Upper lobe of left lung (tissue), 6 donors: ENCODE data around the gene SIRPB2. TPM values are rescaled to one million over a fixed set of nuclear protein-coding genes. Genes with fewer than 3 reads are reported as not detected.

Experiments
- ATAC-seq, 2 donors: fragments of 200-7000 bp; cut with Tn5 transposase; one replicate each; pipeline ENCODE4 v1.9.1; 2022; ENCODE audit warnings: mild to moderate bottlenecking in 2 of 2, moderate library complexity in 2 of 2; ENCODE audit not compliant: low FRiP score in 2 of 2
- DNase-seq, 2 donors: peaks; one replicate each; pipeline ENCODE4 v3.0.0-alpha.2; 2019 to 2020
- H3K27ac ChIP-seq, 4 donors: fragments of 200-600 bp; sonication (generic); one replicate each; pipeline ENCODE4 v1.5.1; 2016 to 2019
- H3K27me3 ChIP-seq, 4 donors: fragments of 200-600 bp; sonication (generic); one replicate each; pipeline ENCODE4 v1.5.1; 2017 to 2019
- H3K36me3 ChIP-seq, 4 donors: fragments of 200-600 bp; sonication (generic); one replicate each; pipeline ENCODE4 v1.5.1; 2016 to 2019
- H3K4me1 ChIP-seq, 4 donors: fragments of 200-600 bp; sonication (generic); one replicate each; pipeline ENCODE4 v1.5.1; 2018 to 2019
- H3K4me3 ChIP-seq, 4 donors: fragments of 200-600 bp; sonication (generic); one replicate each; pipeline ENCODE4 v1.5.1; 2017 to 2019; ENCODE audit warnings: mild to moderate bottlenecking in 2 of 4, moderate library complexity in 1 of 4
- H3K9me3 ChIP-seq, 4 donors: fragments of 200-600 bp; sonication (generic); one replicate each; pipeline ENCODE4 v1.5.1; 2018 to 2019
- EP300 ChIP-seq, 4 donors: sonication (generic); formaldehyde crosslinking; IDR thresholded peaks; one replicate each; pipeline ENCODE4 v1.5.1; 2017; ENCODE audit warnings: antibody characterized with exemption in 4 of 4, control low read depth in 2 of 4
- POLR2A ChIP-seq, 4 donors: fragments of 450-650 bp; IDR thresholded peaks; one replicate each; pipeline ENCODE4 v1.5.1; 2016 to 2017; ENCODE audit warnings: antibody characterized with exemption in 4 of 4, mild to moderate bottlenecking in 2 of 4
- POLR2AphosphoS5 ChIP-seq, 2 donors: sonication (generic); formaldehyde crosslinking; IDR thresholded peaks; one replicate each; pipeline ENCODE4 v1.5.1; 2017; ENCODE audit warnings: antibody characterized with exemption in 2 of 2
- WGBS, 2 donors: methylation state at CpG; one replicate each; pipeline ENCODE4 v1.1.5; 2017 to 2018; 5-methylcytosine and 5-hydroxymethylcytosine counted together
- total RNA-seq, 6 donors: library from RNA; depleted of rRNA in 4 of 6; stranded (reverse); fragments of >200 nt in 4 of 6; gene quantifications; one replicate each; pipeline versions ENCODE4 v1.1.0 to v1.2.1, GENCODE V29; 2016 to 2021
- TF ChIP-seq, protein P1 (sequence below), 6 experiments: fragments of 450-650 bp in 4 of 6; fragments of 200-600 bp in 2 of 6; sonication (generic) in 2 of 6; IDR thresholded peaks; one replicate each; pipeline ENCODE4 v1.5.1; 2016 to 2019; ENCODE audit warnings: antibody characterized with exemption in 6 of 6
- donor health status: DM: no; HTN: no; CAD: no; lungs with moderate emphysema.
- donor health status: DM: no; HTN: yes; CAD: no; lungs with severe emphysema.

Gene SIRPB2
- total RNA-seq, 6 donors from 2014 or later: 12.1 to 59.7 (median 23.8) TPM

DNA sequence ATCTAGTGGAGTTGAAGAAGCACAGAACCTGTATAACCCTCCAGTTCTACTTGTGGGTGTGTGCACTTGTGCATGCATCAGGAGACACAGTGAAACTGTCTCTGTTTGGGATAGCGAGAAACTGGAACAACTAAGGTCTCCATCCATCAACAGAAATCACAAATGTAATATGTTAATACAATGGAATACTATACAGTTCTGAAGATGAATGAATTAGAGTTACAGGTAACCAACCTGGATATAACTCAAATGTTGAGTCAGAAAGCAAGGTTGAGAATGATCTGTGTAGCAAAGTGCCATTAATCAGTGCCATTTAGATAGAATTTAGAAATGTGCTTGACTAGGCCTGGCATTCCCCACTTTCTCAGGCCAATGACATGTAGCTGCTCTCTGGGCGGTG lies 20.0 kb downstream of the SIRPB2 start:
- H3K9me3 ChIP-seq: peaks cover 0 to 4% (median 0%) of the 10 kb centered on the region in 4 donors
- no peak overlapping the region for H3K4me3 ChIP-seq
- no peak for TF ChIP-seq EP300 (IDR thresholded peaks at IDR 0.05)
- TF ChIP-seq, protein P1, sequence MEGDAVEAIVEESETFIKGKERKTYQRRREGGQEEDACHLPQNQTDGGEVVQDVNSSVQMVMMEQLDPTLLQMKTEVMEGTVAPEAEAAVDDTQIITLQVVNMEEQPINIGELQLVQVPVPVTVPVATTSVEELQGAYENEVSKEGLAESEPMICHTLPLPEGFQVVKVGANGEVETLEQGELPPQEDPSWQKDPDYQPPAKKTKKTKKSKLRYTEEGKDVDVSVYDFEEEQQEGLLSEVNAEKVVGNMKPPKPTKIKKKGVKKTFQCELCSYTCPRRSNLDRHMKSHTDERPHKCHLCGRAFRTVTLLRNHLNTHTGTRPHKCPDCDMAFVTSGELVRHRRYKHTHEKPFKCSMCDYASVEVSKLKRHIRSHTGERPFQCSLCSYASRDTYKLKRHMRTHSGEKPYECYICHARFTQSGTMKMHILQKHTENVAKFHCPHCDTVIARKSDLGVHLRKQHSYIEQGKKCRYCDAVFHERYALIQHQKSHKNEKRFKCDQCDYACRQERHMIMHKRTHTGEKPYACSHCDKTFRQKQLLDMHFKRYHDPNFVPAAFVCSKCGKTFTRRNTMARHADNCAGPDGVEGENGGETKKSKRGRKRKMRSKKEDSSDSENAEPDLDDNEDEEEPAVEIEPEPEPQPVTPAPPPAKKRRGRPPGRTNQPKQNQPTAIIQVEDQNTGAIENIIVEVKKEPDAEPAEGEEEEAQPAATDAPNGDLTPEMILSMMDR (IDR thresholded peaks at IDR 0.05): no peak
- no peak for TF ChIP-seq POLR2A (IDR thresholded peaks at IDR 0.05)
- TF ChIP-seq POLR2AphosphoS5 (IDR thresholded peaks at IDR 0.05): no peak
- no peak overlapping the region for H3K27ac ChIP-seq
- WGBS, 2 donors: 95% methylated on average over 2 of the region's 2 CpGs
- no peaks in the 10 kb centered on the region for H3K36me3 ChIP-seq
- DNase-seq (no peak), ATAC-seq (no peak)
- H3K4me1 ChIP-seq: peaks cover 16 to 29% (median 19%) of the 10 kb centered on the region in 4 donors
- H3K27me3 ChIP-seq: no peaks in the 10 kb centered on the region

GRCh38 chr20:1469925-1470571 lies 21.2 kb downstream of the SIRPB2 start:
- peaks cover 0 to 4% (median 0%) of the 10 kb centered on the region in 4 donors for H3K9me3 ChIP-seq
- DNase-seq: peak; percentile 13 to 91
- H3K4me3 ChIP-seq: no peak overlapping the region
- H3K27ac ChIP-seq: peak overlapping the region in 2 of 4 donors; percentile 11 to 13
- no peaks in the 10 kb centered on the region for H3K27me3 ChIP-seq
- peaks cover 25 to 40% (median 30%) of the 10 kb centered on the region in 4 donors for H3K4me1 ChIP-seq
- peak; percentile 59 to 69 for ATAC-seq
- TF ChIP-seq POLR2AphosphoS5 (IDR thresholded peaks at IDR 0.05) (peak in 1 of 2 donors; percentile 11), EP300 (IDR thresholded peaks at IDR 0.05) (peak in 1 of 4 donors; percentile 0), POLR2A (IDR thresholded peaks at IDR 0.05) (peak in 1 of 4 donors; percentile 19)
- TF ChIP-seq, protein P1 (IDR thresholded peaks at IDR 0.05): peak; percentile 30 to 71 (median 54)
- H3K36me3 ChIP-seq: no peaks in the 10 kb centered on the region
- 36 to 60% methylated on average over 7 to 11 of the region's 11 CpGs for WGBS, 2 donors

GRCh38 chr20:1469306-1469905 lies 21.8 kb downstream of the SIRPB2 start:
- peak overlapping the region in 1 of 4 donors; percentile 12 for H3K27ac ChIP-seq
- no peaks in the 10 kb centered on the region for H3K27me3 ChIP-seq
- H3K4me3 ChIP-seq: no peak overlapping the region
- H3K9me3 ChIP-seq: peaks cover 0 to 4% (median 0%) of the 10 kb centered on the region in 4 donors
- DNase-seq: no peak
- peaks cover 31 to 44% (median 37%) of the 10 kb centered on the region in 4 donors for H3K4me1 ChIP-seq
- peaks cover 0 to 3% (median 0%) of the 10 kb centered on the region in 4 donors for H3K36me3 ChIP-seq
- ATAC-seq: no peak
- WGBS, 2 donors: 71 to 76% methylated on average over 9 of the region's 9 CpGs
- TF ChIP-seq POLR2AphosphoS5 (IDR thresholded peaks at IDR 0.05): no peak
- TF ChIP-seq EP300 (IDR thresholded peaks at IDR 0.05): no peak
- no peak for TF ChIP-seq POLR2A (IDR thresholded peaks at IDR 0.05)
- TF ChIP-seq, protein P1 (IDR thresholded peaks at IDR 0.05): no peak

GRCh38 chr20:1468117-1468624 lies 23.0 kb downstream of the SIRPB2 start:
- no peak for ATAC-seq
- Histone ChIP-seq H3K9me3 (peaks cover 0 to 4% (median 0%) of the 10 kb centered on the region in 4 donors), H3K27me3 (no peaks in the 10 kb centered on the region), H3K4me3 (no peak overlapping the region), H3K4me1 (peaks cover 42 to 44% (median 43%) of the 10 kb centered on the region in 4 donors), H3K27ac (peak overlapping the region; percentile 87 to 96 (median 89)), H3K36me3 (peaks cover 0 to 14% (median 0%) of the 10 kb centered on the region in 4 donors)
- TF ChIP-seq, protein P1 (IDR thresholded peaks at IDR 0.05): no peak
- TF ChIP-seq POLR2A (IDR thresholded peaks at IDR 0.05) (no peak), POLR2AphosphoS5 (IDR thresholded peaks at IDR 0.05) (no peak), EP300 (IDR thresholded peaks at IDR 0.05) (no peak)
- no peak for DNase-seq
- WGBS, 2 donors: 69 to 76% methylated on average over 7 of the region's 7 CpGs
